Endometrium (tissue), 2 donors: ENCODE results near the gene MIPEP.

Experiments used
- FAIRE-seq: peaks from 2 replicates; lab custom pipeline; 2012; peaks lifted over from hg19 to GRCh38; lab: Jason Lieb, UNC
- donor health status: control.
- donor health status: control.

Gene MIPEP

DNA sequence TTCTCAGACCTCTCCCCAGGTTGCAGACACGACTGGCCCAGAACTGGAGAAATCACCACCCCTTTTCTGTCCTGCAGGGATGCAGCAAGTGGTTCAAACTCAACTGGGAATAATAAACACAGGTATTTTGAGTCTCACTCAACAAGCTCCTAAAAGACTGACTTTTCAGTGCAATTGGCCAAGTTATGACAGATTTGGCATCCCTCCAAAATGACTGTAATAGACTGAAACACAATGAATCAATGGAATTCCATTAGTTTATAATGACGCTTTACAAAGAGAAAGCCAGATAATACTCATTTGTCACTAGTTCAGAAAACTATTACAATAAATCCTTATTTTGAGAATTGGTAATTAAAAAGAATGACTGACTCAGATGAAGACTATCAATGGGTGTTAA, 38.1 kb downstream of the MIPEP start:
- no peak for FAIRE-seq

DNA sequence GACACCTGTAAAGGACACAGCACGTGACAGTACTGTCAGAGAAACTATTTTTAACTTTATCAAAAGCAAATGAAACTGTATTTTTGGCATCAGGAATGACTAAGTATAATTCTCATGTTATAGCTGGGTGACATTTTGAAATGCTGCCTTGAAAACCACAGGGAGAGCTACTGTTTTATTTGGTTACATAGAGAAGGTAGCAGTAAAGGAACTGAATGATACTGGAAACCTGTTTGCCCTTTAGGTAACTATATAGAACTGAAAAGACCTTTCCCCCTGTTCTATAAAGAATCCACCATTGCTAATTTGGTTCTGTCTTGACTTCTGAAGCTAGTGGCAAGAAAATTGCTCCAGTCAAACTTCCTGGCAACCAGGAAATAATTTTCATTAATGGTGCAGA, 39.1 kb downstream of the MIPEP start:
- no peak for FAIRE-seq

DNA sequence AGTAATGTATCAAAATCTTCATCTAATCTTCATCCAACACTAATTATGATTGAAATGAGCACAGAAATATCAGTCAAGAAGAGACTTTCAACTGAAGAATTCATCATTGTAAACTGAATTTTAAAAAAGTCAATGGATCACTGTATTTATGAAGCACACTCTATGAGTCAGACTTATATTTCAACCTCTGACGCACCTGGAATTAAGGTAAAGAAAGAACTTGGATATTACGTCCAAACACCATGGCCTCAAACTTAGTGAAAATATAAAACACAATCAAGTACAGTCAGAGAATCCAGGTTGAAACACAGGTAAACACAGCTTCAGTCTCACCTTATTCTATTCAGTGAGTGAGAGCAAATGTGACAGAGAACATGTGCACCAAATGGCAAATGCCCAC, 39.5 kb downstream of the MIPEP start:
- no peak for FAIRE-seq

DNA sequence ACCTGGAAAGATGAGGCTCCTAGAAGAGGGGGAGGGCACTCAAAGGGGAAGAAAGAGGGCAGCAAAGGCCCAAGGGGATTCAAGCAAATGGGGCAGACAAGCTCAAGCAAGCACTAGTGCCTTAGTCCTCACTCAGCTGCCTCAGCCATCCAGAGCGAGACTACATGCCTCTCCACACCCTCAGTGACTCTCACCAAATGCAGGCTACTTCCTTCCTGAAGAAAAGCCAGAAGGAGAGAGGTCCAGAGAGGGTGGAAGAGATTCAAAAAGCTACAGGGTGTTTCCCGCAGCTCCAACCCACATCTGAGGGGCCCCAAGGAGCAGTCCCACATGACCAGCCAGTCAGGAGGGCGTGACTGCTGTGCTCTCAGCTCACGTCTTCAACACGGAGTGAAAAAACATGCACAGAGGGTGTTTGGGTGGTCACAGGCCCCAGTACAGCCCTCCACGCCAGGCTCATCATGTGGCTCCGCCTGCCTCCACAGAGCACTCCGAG, 40.5 kb downstream of the MIPEP start:
- no peak for FAIRE-seq

DNA sequence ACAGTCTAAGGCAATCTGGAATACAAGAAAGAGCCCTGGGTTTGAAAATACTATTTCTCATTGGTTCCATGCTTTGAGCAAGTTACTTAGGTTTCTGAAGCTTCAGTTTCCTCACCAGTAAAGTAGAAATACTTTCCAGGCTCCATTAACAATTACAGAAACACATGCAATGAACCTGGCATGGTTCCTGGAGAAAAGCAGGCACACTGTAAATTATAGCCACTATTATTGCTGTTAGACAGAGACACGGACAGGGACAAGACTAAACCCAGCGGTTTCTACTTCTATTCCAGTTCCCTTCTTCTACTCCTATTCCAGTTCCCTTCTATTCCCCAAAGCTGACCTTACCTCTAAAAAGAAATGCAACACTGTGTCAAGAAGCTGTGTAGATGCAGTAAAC, 41.2 kb downstream of the MIPEP start:
- FAIRE-seq = no peak

DNA sequence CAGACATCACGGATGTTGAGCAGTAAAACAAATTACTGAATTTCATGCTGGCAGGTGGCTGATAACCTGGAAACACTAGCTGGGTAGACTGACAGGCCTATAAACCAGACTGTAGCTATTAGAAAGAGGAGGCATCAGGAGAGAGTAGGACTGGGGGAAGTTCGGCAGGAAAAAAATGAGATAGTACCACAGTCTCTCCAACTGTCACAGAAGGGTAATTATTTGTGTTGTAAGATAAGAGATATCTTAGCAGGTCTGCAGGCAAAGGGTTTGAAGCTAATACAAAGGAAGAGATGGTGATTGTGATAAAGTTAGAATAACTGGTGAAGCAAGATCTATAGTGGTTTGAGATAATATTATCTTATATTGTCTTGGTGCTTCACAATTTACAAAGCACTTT, 41.7 kb downstream of the MIPEP start:
- no peak for FAIRE-seq

DNA sequence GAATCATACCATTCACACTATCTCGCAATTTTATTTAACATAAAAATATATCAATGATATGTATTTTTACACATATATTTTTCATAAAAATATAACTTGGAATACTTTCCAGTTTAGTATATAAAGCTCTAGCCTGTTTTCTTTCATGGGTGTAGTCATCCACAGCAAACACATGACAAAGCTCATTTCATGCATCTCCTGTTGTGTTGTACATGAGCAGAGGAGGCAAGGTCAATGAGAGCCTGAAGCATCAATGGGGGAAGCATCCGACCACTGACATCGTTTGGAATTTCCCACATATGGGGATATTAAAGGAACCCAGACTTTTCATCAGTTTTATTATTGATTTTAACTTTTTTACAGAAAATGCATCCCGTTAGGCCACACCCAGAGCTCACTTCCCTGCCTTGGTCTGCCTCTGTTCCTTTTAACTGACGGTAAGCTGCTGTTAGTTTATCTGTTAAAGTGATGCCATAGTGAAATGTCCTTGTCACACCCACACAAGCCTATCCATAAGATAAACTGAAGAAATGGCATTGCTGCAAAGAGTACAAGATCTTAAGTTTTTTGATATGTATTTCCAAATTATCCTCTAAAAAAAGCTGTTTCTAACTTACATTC, 44.0 kb downstream of the MIPEP start:
- FAIRE-seq = no peak

DNA sequence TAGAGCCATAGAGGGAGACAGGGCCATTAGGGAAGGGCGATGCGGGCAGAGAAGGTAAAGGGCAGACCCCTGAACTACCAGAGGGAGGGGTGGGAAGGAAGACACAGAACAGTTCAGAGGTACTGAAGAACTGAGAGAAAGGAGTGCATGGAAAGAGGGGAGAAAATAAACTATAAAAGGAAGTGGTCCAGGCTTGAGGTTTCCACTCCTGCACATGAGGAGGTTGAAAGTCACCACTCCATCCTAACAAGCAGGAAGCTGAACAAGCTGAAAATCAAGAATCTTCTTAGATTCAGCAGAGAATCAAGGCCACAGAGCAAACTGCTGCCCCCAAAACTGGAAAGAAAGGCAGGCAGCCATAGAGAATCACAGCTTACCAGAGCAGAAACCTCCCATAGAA, 45.1 kb downstream of the MIPEP start:
- no peak for FAIRE-seq

DNA sequence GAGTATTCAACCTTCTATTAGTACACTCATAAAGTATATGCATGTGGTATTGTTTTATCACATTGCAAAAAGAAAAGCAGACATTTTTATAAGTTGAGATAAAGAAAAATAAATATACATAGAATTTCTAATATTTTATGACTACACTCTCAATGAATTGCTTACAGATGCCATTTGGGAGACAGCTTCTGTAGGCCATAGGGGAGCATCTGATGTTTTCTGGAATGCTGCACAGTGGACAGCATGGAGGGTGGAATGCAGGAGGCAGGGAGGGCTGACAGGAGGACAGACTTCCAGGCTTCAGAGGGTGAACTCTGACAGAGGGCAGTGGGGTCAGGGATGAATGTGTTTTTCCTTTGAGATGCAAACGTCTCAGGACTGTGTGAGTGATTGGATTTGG, 45.8 kb downstream of the MIPEP start:
- FAIRE-seq = no peak

DNA sequence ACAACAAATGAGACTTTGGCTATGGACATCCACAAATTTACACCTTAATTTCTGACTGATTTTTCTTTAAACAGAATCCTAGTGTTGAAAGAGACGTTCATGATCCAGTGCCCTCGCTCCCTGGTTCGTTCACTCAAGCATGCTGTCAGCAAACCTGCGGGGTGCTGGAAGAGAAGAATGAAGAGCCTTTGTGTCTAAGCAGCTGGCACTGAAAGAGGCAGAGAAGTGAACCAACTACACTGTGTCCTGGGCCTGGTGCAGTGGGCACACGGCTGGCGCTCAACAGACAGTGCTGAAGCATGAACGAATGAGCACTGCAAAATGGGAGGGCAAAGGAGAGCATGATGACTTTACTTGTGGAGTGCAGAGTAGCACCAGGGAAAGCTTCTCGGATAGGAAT, 46.8 kb downstream of the MIPEP start:
- FAIRE-seq = no peak

DNA sequence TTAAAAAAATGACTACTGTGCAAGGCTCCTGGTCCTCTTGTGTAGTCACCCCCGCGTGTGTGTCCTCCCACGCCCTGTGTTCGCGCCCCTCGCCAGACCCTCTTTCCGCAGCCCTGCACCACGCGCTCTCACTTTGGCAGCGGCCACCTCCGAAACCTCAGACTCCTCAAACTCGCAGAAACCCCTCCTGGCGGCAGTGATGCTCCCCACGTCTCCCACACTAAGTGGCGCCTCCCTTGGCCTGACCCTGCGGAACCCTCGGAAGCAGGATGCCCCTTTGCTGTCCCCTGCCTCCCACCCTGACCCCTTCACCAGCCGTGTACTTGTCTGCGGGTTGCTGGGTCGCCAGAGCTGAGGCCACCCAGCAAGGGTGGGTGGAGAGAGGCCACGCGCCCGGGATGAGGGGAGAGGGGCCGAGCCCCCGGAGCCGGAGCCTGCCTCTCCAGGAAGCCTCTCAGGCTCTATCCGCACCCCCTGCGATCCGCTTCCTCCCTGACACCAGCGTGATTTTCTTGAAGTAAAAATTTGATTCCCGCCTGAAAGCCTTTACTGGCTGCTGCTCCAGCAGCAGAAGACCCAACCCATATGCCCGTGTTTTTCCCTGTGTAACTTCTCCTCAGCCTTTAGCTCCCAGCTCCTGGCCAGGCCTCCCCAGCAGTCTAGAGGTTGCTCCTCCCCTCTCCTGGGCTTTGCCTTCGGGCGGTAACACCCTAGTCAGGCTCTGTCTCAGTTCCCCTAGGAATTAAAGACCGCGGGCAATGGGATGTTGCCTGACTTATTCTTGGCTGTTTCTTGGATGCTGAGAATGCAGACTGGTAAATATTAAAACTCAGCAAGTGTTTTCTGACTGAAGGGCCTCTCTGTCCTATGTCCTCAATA, 55.2 kb downstream of the MIPEP start:
- FAIRE-seq = no peak

DNA sequence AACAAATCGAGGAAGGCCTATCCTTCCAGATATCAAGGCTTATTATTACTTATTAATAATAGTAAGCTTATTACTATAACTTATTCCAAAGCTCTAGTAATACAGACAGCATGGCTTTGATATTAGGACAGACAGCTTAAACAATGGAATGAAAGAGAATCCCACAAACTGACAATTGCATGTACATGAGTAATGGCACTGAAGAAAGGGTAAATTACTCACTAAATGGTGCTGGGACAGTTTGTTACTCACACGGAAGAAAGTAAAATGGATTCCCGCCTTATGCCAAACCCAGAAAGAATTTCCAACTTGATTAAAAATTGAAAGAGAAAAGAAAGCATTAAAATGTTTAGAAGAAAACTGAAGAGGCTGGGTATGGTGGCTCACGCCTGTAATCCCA, 60.3 kb downstream of the MIPEP start:
- FAIRE-seq = no peak

DNA sequence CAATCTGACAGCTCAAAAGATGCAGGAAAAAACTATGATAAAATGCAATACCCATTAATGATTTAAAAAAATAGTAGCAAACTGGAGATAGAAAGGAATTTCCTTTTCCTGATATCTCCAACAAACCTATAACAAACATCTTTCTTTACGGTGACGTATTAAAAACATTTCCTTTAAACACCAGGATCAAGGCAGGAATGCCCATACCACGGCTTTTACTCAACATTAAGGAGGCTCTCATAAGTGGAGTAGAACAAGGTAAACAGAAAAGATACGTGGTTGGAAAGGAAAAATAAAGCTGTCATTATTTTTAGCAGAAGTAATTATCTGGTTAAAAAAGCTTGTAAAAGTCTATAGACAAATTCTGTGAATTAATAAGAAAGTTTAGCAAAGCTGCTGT, 61.1 kb downstream of the MIPEP start:
- FAIRE-seq = no peak

DNA sequence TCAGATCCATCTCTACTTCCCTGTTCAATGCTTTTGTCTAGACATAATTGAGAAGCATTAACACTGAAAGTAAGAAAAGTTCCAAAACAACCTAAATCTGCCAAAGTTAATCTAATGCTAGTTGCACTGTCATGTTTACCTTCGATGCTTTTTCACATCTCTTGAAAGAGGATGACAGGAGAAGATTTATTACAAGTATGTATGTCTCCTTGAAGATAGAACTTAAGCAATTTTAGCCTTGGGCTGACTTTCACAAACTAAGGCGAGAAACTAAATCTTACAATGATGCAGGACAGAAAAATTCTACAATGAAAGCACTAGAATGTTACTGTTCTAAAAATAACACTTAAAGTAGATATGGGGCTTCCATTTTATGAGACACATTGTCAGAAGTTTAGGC, 64.0 kb downstream of the MIPEP start:
- no peak for FAIRE-seq

DNA sequence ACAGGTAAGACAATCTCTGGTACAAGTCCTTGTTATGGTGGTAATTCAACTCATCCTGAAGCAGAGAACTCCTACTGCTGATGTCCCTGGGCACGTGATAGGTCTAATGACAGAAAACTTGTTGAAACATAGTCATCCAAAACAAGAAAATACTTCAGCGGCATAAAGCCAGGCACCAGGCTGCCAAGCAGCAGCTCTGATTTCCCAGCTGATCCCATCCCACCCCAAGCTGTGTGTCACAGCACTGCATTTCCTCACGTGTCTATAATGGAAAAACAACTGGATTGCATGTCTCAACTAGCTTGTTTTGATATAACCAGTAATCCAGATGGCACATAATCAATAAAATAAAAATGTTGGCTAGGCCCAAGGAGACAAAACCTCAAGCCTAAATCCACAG, 64.8 kb downstream of the MIPEP start:
- no peak for FAIRE-seq

DNA sequence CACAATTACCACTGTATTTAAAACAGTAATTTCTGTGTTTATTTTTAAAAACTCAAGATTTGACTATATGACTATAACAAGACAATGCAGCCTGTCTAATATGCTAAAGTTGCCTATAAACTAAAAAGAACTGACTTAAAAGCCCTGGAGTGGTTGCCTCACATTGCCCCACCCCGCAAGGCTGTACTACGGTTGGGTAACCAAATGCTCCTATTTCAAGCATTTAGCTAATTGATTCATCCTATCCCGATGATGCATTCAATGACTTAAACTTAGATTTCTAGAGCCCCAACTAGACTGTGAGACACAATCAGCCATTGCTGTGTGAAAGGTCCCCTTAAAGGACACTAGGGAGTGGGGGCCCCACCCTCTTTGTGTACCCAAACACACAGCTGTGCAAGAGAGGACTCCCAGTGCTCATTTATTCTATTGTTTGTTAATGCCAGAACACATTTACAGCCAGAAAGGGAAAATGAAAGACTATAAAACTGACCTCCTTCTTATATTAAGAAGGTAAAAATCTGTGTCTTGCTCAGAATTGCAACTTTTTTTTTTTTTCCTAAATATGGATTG, 66.9 kb downstream of the MIPEP start:
- FAIRE-seq = no peak

DNA sequence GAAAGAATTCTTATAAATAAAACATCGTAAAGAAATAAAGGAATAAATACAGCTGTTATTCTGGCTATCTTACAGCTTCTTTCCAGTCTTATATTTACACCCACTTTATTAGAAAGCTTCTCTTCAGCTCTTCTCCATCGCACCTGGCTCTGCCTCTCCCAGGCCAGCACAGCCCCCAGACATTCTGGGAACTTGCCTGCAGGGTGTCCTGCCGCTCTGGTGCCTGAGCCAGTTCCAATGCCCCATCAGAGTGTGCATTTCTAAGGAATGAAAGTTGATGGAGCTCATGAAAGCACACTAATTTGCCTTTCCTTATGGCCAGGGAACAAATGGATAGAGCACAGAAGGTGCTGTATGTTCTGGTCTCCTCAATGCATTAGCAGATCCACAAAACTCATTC, 68.7 kb downstream of the MIPEP start:
- FAIRE-seq = no peak

DNA sequence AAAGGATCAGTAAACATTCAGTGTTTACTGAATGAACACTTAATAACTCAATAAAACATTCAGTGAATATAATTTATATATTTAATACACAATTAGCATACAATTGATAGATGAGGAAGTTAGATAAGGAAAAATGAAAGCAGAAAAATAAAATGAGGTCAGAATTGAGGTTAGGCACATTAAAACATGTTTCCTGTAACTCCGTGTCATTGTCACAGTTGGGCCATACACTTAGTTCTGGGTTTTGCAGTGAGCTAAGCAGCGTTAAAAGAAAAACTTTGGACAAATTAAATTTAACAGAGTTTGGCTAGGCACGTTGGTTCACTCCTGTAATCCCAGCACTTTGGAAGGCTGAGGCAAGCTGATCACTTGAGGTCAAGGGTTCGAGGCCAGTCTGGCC, 71.4 kb downstream of the MIPEP start:
- no peak for FAIRE-seq

DNA sequence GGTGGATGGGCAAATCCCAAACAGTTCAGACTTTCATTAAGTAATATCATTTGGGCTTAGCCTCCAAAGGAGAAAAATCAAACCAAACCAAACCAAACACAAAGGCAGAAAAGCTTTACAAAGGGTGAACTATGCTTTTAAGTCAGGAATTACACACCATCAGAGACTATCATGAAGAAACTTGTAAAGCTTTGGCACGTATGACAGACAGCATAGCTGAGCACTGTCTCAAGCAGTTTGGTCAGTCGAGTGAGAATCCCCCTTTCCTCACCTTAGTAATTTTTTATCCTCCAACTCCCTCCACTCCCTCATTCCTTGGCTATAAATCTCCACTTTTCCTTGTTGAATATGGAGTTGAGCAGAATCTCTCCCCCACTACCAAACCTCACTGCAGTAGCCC, 72.1 kb downstream of the MIPEP start:
- no peak for FAIRE-seq

DNA sequence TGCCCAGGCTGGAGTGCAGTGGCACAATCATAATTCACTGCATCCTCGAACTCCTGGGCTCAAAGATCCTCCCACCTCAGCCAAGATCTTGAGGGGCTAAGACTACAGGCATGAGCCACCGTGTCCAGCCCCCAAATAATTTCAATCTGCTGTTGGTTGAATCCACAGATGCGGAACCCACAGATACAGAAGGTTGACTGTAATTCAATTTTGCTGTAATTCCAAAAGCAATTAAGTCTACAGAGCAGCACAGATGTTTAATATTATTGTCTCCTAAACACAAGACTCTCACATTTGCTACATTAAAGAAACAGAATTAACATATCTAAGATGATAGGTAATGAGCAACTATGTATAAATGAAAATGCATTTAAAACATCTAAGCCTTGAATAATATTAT, 75.6 kb downstream of the MIPEP start:
- FAIRE-seq = no peak

DNA sequence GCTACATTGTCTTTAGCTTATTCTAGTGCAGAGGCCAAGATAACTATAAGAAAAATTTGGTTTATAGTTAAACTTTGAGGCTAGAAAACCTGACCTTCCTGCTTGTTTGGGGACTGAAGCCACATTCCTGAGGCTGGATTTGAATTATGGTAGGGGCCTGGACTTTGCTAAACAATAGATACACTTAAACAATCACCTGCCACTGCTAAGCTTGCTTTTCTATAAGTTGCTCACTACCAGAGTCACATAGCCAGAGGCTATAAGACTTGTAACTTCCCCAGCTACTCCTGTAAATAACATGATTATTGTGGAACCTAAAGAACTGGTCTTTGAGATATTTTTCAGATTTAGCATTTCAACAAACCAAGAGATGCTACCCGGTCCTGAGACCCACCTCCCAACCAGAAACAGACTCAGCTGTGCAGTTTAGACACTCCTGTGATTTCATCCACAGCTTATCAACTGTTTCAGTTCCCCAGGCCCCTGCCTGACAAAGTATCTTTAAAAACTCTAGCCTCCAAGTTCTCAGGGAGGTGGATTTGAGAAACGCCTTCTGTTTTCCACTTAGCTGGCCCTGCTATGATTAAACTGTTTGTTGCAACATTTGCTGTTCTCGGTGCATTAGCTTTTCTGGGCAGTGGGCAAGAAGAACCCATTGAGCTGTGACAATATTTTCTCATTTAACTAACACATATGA, 77.7 kb downstream of the MIPEP start:
- no peak for FAIRE-seq

DNA sequence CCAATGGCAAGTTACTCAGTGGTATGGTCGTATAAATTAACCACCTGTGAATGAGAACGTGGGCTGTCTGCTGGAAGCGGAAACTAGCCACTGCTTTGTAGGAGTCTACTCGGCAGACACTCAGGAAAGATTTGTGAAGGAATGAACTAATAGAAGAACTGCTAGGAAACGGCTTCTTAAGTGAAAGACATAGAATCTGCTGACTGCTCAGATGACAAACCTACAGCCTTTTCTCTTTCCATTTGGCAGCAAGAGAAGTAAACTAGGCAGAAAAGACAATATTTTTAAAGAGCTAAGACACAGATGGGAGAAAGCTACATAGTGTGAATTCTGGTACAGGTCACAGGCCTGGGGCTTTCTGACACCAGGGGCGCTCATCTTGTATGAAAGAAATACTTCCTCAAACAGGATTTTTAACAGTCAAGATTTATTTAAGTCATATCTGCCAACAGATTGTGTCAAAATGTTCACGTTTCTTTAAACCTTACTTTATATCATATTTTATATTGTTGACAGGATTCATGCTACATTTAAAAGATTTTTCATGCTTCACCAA, 78.4 kb downstream of the MIPEP start:
- peak; percentile 54 for FAIRE-seq

DNA sequence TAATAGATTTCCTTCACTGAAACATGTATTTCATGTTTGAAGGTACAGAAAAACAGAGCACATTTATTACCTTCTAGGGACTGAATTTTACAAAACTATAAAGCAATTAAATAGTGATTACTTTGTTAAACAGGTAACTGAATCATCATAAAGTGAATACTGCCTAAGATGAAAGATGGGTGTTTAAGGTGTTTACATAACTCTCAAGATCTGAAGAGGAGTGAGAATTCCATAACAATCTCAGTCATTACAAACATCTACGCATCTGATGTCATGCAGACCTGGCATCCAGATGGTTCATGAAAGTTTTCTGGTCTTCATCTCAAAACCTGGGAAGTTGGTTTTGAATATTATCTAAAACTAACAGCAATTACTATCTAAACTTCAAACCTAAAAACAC, 80.4 kb downstream of the MIPEP start:
- FAIRE-seq = peak; percentile 87
